Karpas-422 (cell line): Measurements from ENCODE around the gene LEAP2. TPM values are rescaled to one million over a fixed set of nuclear protein-coding genes. Genes with fewer than 3 reads are reported as not detected.

Source experiments
- DNase-seq: peaks from one replicate; pipeline ENCODE4 v3.0.0-alpha.2; 2015
- H2AFZ ChIP-seq: fragments of 200-600 bp; sonication (generic); 2 replicates; pipeline ENCODE4 v1.6.1; 2014; ENCODE audit warnings: antibody characterized with exemption, low read length, mixed read lengths
- H3K27ac ChIP-seq: fragments of 200-600 bp; sonication (generic); 2 replicates; pipeline ENCODE4 v1.5.1; 2014; ENCODE audit warnings: mild to moderate bottlenecking, low read length, moderate library complexity
- H3K27me3 ChIP-seq: fragments of 200-600 bp; sonication (generic); 2 replicates; pipeline ENCODE4 v1.6.1; 2014; ENCODE audit warnings: low read length, mixed read lengths
- H3K36me3 ChIP-seq: fragments of 200-600 bp; sonication (generic); 2 replicates; pipeline ENCODE4 v1.6.1; 2014; ENCODE audit warnings: low read length, mixed read lengths; ENCODE audit not compliant: insufficient read depth
- H3K4me1 ChIP-seq: fragments of 200-600 bp; sonication (generic); 2 replicates; pipeline ENCODE4 v1.6.1; 2014; ENCODE audit warnings: mild to moderate bottlenecking, low read length, mixed read lengths
- H3K4me2 ChIP-seq: fragments of 200-600 bp; sonication (generic); 2 replicates; pipeline ENCODE4 v1.6.1; 2014; ENCODE audit warnings: low read length, low read depth, mild to moderate bottlenecking; ENCODE audit not compliant: poor library complexity, severe bottlenecking
- H3K4me3 ChIP-seq: fragments of 200-600 bp; sonication (generic); 2 replicates; pipeline ENCODE4 v1.5.1; 2014; ENCODE audit warnings: mild to moderate bottlenecking, antibody characterized with exemption, low read length, mixed read lengths
- H3K79me2 ChIP-seq: fragments of 200-600 bp; sonication (generic); 2 replicates; pipeline ENCODE4 v1.6.1; 2014; ENCODE audit warnings: mild to moderate bottlenecking, low read length, mixed read lengths
- H3K9ac ChIP-seq: fragments of 200-600 bp; sonication (generic); 2 replicates; pipeline ENCODE4 v1.6.0; 2014; ENCODE audit warnings: low read length
- H3K9me2 ChIP-seq: fragments of 200-600 bp; sonication (generic), shearing (Covaris generic); replicated peaks from 2 replicates; pipeline ENCODE4 v1.6.0; 2014; ENCODE audit warnings: mild to moderate bottlenecking, low read length, moderate library complexity; ENCODE audit not compliant: insufficient read depth
- H3K9me3 ChIP-seq: fragments of 300-700, 200-600 bp; sonication (generic); 2 replicates; pipeline ENCODE4 v1.6.1; 2014; ENCODE audit warnings: low read length, mixed read lengths
- H4K20me1 ChIP-seq: fragments of 200-600 bp; sonication (generic); 2 replicates; pipeline ENCODE4 v1.6.1; 2014; ENCODE audit warnings: mild to moderate bottlenecking, antibody characterized with exemption, low read length, low read depth; ENCODE audit not compliant: insufficient read depth
- small RNA-seq: library from RNA; depleted of rRNA; stranded (forward); fragments of <200 nt; gene quantifications from one replicate; pipeline ENCODE3, GENCODE V24; 2014
- total RNA-seq: library from RNA; depleted of rRNA; stranded (reverse); fragments of >200 nt; shearing (Covaris generic); gene quantifications from 2 replicates; pipeline ENCODE4 v1.2.3, GENCODE V29; 2014; ENCODE audit warnings: low replicate concordance; rRNA removed

Gene LEAP2
- total RNA-seq, 1 experiment from 2014 or later: 6.6 TPM

GRCh38 chr5:132909702-132910101 lies 36.2 kb downstream of the LEAP2 start:
- H3K27me3 ChIP-seq: no peaks in the 10 kb centered on the region
- no peak overlapping the region for H3K9ac ChIP-seq
- H3K4me1 ChIP-seq: no peaks in the 10 kb centered on the region
- no peaks in the 10 kb centered on the region for H3K9me2 ChIP-seq
- no peaks in the 10 kb centered on the region for H4K20me1 ChIP-seq
- H3K4me2 ChIP-seq: no peak overlapping the region
- no peaks in the 10 kb centered on the region for H3K9me3 ChIP-seq
- 0 out of 2 replicates have a peak, but pooled peaks cover 4% of the 10 kb centered on the region for H3K36me3 ChIP-seq
- no peak for DNase-seq
- no peak overlapping the region for H2AFZ ChIP-seq
- H3K4me3 ChIP-seq: no peak overlapping the region
- peaks cover 61% of the 10 kb centered on the region for H3K79me2 ChIP-seq
- H3K27ac ChIP-seq: no peak overlapping the region

- Histone ChIP-seq H3K9me3 (no peaks in the 10 kb centered on the region), H3K9ac (no peak overlapping the region), H3K27ac (no peak overlapping the region), H4K20me1 (no peaks in the 10 kb centered on the region), H3K36me3 (peaks cover 3% of the 10 kb centered on the region; the same call in 1 of the 2 replicates), H2AFZ (no peak overlapping the region), H3K9me2 (no peaks in the 10 kb centered on the region), H3K4me2 (no peak overlapping the region), H3K27me3 (no peaks in the 10 kb centered on the region), H3K4me3 (no peak overlapping the region), H3K4me1 (no peaks in the 10 kb centered on the region), H3K79me2 (peaks cover 49% of the 10 kb centered on the region)
- no peak for DNase-seq
Observed at GRCh38 chr5:132915681-132916080, 42.2 kb downstream of the LEAP2 start.

GRCh38 chr5:132916086-132916485 lies 42.6 kb downstream of the LEAP2 start:
- no peak for DNase-seq
- Histone ChIP-seq H3K9me2 (no peaks in the 10 kb centered on the region), H3K4me2 (no peak overlapping the region), H3K9me3 (no peaks in the 10 kb centered on the region), H2AFZ (no peak overlapping the region), H3K27me3 (no peaks in the 10 kb centered on the region), H3K9ac (no peak overlapping the region), H3K4me1 (no peaks in the 10 kb centered on the region), H3K36me3 (peaks cover 3% of the 10 kb centered on the region; the same call in 1 of the 2 replicates), H3K79me2 (peaks cover 47% of the 10 kb centered on the region), H4K20me1 (no peaks in the 10 kb centered on the region), H3K27ac (no peak overlapping the region), H3K4me3 (no peak overlapping the region)

Small RNAs within 50 kb of the gene (small RNA-seq; reads per million reads assigned to genes)
- gene RNA5SP192: not detected

Other genes with a start within 250 kb of the LEAP2 start
- gene IL13, start 215.5 kb upstream of the LEAP2 start, total RNA-seq: not detected in 2 replicates
- not detected in 2 replicates for gene IL4, start 199.7 kb upstream of the LEAP2 start, total RNA-seq
- 17.6 and 23.1 TPM in 2 replicates for gene KIF3A, start 136.1 kb upstream of the LEAP2 start, total RNA-seq
- 0.15 TPM in 1 of 2 replicates, not detected in the other for gene CCNI2, start 126.2 kb upstream of the LEAP2 start, total RNA-seq
- 4.1 and 7.0 TPM in 2 replicates for gene SEPTIN8, start 96.4 kb upstream of the LEAP2 start, total RNA-seq
- not detected in 2 replicates for gene SOWAHA, start 60.4 kb upstream of the LEAP2 start, total RNA-seq
- gene SHROOM1, start 43.0 kb upstream of the LEAP2 start, total RNA-seq: 1.6 and 1.8 TPM in 2 replicates
- gene GDF9, start 7.2 kb upstream of the LEAP2 start, total RNA-seq: 1.2 and 1.5 TPM in 2 replicates
- 179 and 182 TPM in 2 replicates for gene UQCRQ, start 7.0 kb upstream of the LEAP2 start, total RNA-seq
- 20.1 and 34.0 TPM in 2 replicates for gene AFF4, start 90.0 kb downstream of the LEAP2 start, total RNA-seq
- gene ZCCHC10, start 152.9 kb downstream of the LEAP2 start, total RNA-seq: 4.7 and 23.7 TPM in 2 replicates
- gene HSPA4, start 178.3 kb downstream of the LEAP2 start, total RNA-seq: 72.2 and 122 TPM in 2 replicates